Epithelial cell of proximal tubule (primary cell): ENCODE data around the gene KCNK15. TPM values are rescaled to one million over a fixed set of nuclear protein-coding genes. Genes with fewer than 3 reads are reported as not detected.
"Not testable (repeated sequence)": the region's sequence is repeated elsewhere in the genome, so short reads cannot be mapped to it uniquely, and the experiment has no call there.

ENCODE experiments used
- DNase-seq: peaks from one replicate; pipeline ENCODE4 v3.0.0-alpha.2; 2011; ENCODE audit warnings: low read depth
- H3K4me3 ChIP-seq: 2 replicates; pipeline ENCODE4 v1.5.1; 2011; ENCODE audit warnings: low read depth, mild to moderate bottlenecking, low read length
- CTCF ChIP-seq: conservative IDR thresholded peaks from 2 replicates; pipeline ENCODE4 v1.5.1; 2012; ENCODE audit warnings: low read depth, mild to moderate bottlenecking, low read length
- total RNA-seq: library from RNA; depleted of rRNA; stranded (reverse); fragments of >200 nt; gene quantifications from 2 replicates; pipeline ENCODE4 v1.2.3, GENCODE V29; 2015

Gene KCNK15
- total RNA-seq, 1 donor from 2014 or later: not detected

- H3K4me3 ChIP-seq: no peak overlapping the region
- DNase-seq: no peak
- no peak for TF ChIP-seq CTCF
Measured at GRCh38 chr20:44758247-44759101, 12.8 kb downstream of the KCNK15 start.

GRCh38 chr20:44759595-44759994, 13.9 kb downstream of the KCNK15 start:
- no peak for DNase-seq
- H3K4me3 ChIP-seq: no peak overlapping the region
- no peak for TF ChIP-seq CTCF

GRCh38 chr20:44761423-44761822, 15.8 kb downstream of the KCNK15 start:
- no peak for TF ChIP-seq CTCF
- no peak overlapping the region for H3K4me3 ChIP-seq
- DNase-seq: no peak

- no peak for DNase-seq
- no peak for TF ChIP-seq CTCF
Measured at GRCh38 chr20:44762466-44763140, 16.9 kb downstream of the KCNK15 start.

GRCh38 chr20:44763798-44764197, 18.1 kb downstream of the KCNK15 start:
- H3K4me3 ChIP-seq, DNase-seq: not testable (repeated sequence)

More at GRCh38 chr20:44762466-44763140, 16.9 kb downstream of the KCNK15 start:
- H3K4me3 ChIP-seq: no peak overlapping the region

- no peak overlapping the region for H3K4me3 ChIP-seq
- no peak for DNase-seq
- TF ChIP-seq CTCF: no peak
Measured at GRCh38 chr20:44765091-44765490, 19.4 kb downstream of the KCNK15 start.

GRCh38 chr20:44765701-44766347, 20.2 kb downstream of the KCNK15 start:
- TF ChIP-seq CTCF: no peak
- DNase-seq: no peak
- H3K4me3 ChIP-seq: no peak overlapping the region
